C4-2B (cell line): ENCODE measurements around the gene ASIC4.
A peak's percentile ranks its signal among the peaks of the same experiment; 100 is the strongest.

Source experiments
- H3K27ac ChIP-seq: fragments of 450-650 bp; 2 replicates; pipeline ENCODE4 v1.5.1; 2017
- CTCF ChIP-seq: fragments of 450-650 bp; conservative IDR thresholded peaks from 2 replicates; pipeline ENCODE4 v1.5.1; 2017; ENCODE audit warnings: mild to moderate bottlenecking
- ZFX ChIP-seq: fragments of 450-650 bp; IDR thresholded peaks from 2 replicates; pipeline ENCODE4 v1.6.1; 2017

Gene ASIC4

GRCh38 chr2:219495531-219496122 is 18.7 kb upstream of the ASIC4 start:
- TF ChIP-seq ZFX (no peak), CTCF (peak; percentile 69)
- H3K27ac ChIP-seq, result no peak overlapping the region

GRCh38 chr2:219496247-219496824 is 17.9 kb upstream of the ASIC4 start:
- no peak for TF ChIP-seq ZFX
- no peak for TF ChIP-seq CTCF
- no peak overlapping the region for H3K27ac ChIP-seq

- H3K27ac ChIP-seq, result no peak overlapping the region
- TF ChIP-seq ZFX, result no peak
- no peak for TF ChIP-seq CTCF
These were observed 17.3 kb upstream of the ASIC4 start for GRCh38 chr2:219496825-219497494.

GRCh38 chr2:219497495-219498279 is 16.6 kb upstream of the ASIC4 start:
- TF ChIP-seq ZFX (no peak), CTCF (no peak)
- peak overlapping the region; percentile 78 for H3K27ac ChIP-seq

GRCh38 chr2:219498280-219499057 is 15.8 kb upstream of the ASIC4 start, which contains the start of gene GMPPA:
GMPPA (plus strand) TSS chr2:219498891; CDS start chr2:219499976, 1,085 bp downstream.
- H3K27ac ChIP-seq, result peak within 1 kb of the TSS; percentile 78
- TF ChIP-seq ZFX, result no peak
- no peak for TF ChIP-seq CTCF

GRCh38 chr2:219499058-219499307 is 15.3 kb upstream of the ASIC4 start:
- TF ChIP-seq ZFX (no peak), CTCF (no peak)
- peak overlapping the region; percentile 78 for H3K27ac ChIP-seq
